ENCODE data around the gene CNOT3.

- TF ChIP-seq CBX1 (IDR thresholded peaks at IDR 0.05; ENCODE audit: low read depth), result no peak
- TF ChIP-seq SMC3 (conservative IDR thresholded peaks at IDR 0.05; ENCODE audit: insufficient read depth, low read depth, low read length), result no peak
- TF ChIP-seq REST (IDR thresholded peaks at IDR 0.05; ENCODE audit: borderline replicate concordance), result no peak
- peak; percentile 69; the same call in 1 of the 2 replicates for TF ChIP-seq REST (CRISPR knock-in tag; IDR thresholded peaks at IDR 0.05; ENCODE audit: low read depth)
- peak; percentile 89 for TF ChIP-seq POLR2A (conservative IDR thresholded peaks at IDR 0.05)
- peak; percentile 71; the same call in 1 of the 2 replicates for TF ChIP-seq ZBTB2 (IDR thresholded peaks at IDR 0.05)
- TF ChIP-seq THAP7 (CRISPR knock-in tag; IDR thresholded peaks at IDR 0.05), result 0 out of 2 replicates have a peak, but pooled peaks have one; percentile 16
- TF ChIP-seq CHD1 (IDR thresholded peaks at IDR 0.05; ENCODE audit: low read length), result no peak
- TF ChIP-seq TGIF2 (CRISPR knock-in tag; IDR thresholded peaks at IDR 0.05), result no peak
- peak; percentile 85 for TF ChIP-seq POLR2AphosphoS5 (IDR thresholded peaks at IDR 0.05; ENCODE audit: control insufficient read depth, insufficient read depth, low read depth, low read length)
- no peak for TF ChIP-seq GTF2A2 (tag; IDR thresholded peaks at IDR 0.05)
Measured at GRCh38 chr19:54159352-54160181, 22.0 kb downstream of the CNOT3 start, which contains the start of gene LENG1.

All from K562 (cell line).